Neural cell (in vitro differentiated cells): Measurements from ENCODE around the gene UPF3A.

Experiments
- CTCF ChIP-seq: fragments of 450-650 bp; IDR thresholded peaks from 2 replicates; pipeline ENCODE4 v1.5.1; 2014; ENCODE audit warnings: antibody characterized with exemption, mild to moderate bottlenecking, moderate library complexity; ENCODE audit not compliant: poor library complexity, severe bottlenecking
- EP300 ChIP-seq: fragments of 450-650 bp; conservative IDR thresholded peaks from 2 replicates; pipeline ENCODE4 v1.6.1; 2014; ENCODE audit warnings: antibody characterized with exemption, mild to moderate bottlenecking, moderate library complexity; ENCODE audit not compliant: poor library complexity, severe bottlenecking
- EZH2 ChIP-seq: fragments of 200-600, 300-800 bp; shearing (Covaris generic), sonication (generic); IDR thresholded peaks from 2 replicates; pipeline ENCODE4 v1.6.1; 2014; ENCODE audit warnings: antibody characterized with exemption, low read length, borderline replicate concordance, mild to moderate bottlenecking; ENCODE audit not compliant: insufficient read depth, poor library complexity, severe bottlenecking
- MXI1 ChIP-seq: fragments of 450-650 bp; conservative IDR thresholded peaks from 2 replicates; pipeline ENCODE4 v1.6.1; 2014; ENCODE audit warnings: antibody characterized with exemption, mild to moderate bottlenecking; ENCODE audit not compliant: poor library complexity, severe bottlenecking
- POLR2AphosphoS5 ChIP-seq: IDR thresholded peaks from 2 replicates; pipeline ENCODE4 v1.6.1; 2012
- RAD21 ChIP-seq: fragments of 450-650 bp; conservative IDR thresholded peaks from 2 replicates; pipeline ENCODE4 v1.6.1; 2014; ENCODE audit warnings: antibody characterized with exemption, mild to moderate bottlenecking, moderate library complexity
- REST ChIP-seq: IDR thresholded peaks from 2 replicates; pipeline ENCODE4 v1.6.1; 2012; ENCODE audit warnings: borderline replicate concordance
- SMC3 ChIP-seq: fragments of 450-650 bp; conservative IDR thresholded peaks from 2 replicates; pipeline ENCODE4 v1.6.1; 2014; ENCODE audit warnings: antibody characterized with exemption, mild to moderate bottlenecking, moderate library complexity; ENCODE audit not compliant: poor library complexity
- TAF1 ChIP-seq: IDR thresholded peaks from 2 replicates; pipeline ENCODE4 v1.6.1; 2012; ENCODE audit warnings: low read depth

DNA sequence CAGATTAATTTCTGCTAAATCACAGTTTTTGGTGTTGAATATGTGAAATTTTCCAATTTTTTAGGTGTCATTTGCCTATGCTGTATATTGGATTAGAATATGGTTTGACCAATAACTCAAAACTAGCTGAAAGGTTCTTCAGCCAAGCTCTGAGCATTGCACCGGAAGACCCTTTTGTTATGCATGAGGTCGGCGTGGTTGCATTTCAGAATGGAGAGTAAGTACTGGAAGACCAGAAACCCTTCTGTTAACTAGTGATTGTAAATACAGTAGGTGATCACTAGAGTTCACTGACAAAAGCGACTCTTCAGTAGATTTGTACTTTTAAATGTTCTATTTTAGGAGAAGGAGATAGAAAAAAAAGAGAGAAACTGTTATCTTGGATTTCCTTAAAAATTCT, 24.4 kb upstream of the UPF3A start:
- no peak for TF ChIP-seq CTCF
- no peak for TF ChIP-seq EZH2
- no peak for TF ChIP-seq TAF1
- TF ChIP-seq MXI1, result no peak
- TF ChIP-seq POLR2AphosphoS5, result no peak
- no peak for TF ChIP-seq RAD21
- no peak for TF ChIP-seq REST
- no peak for TF ChIP-seq SMC3
- no peak for TF ChIP-seq EP300
